GM19452 (cell line): Measurements from ENCODE around the gene NUCB1.
A peak's percentile ranks its signal among the peaks of the same experiment; 100 is the strongest.

Experiments used
- ATAC-seq: cut with Tn5 transposase; IDR thresholded peaks from one replicate; pipeline ENCODE4 v1.9.1; 2021; ENCODE audit not compliant: unreplicated experiment

The NUCB1 gene

DNA sequence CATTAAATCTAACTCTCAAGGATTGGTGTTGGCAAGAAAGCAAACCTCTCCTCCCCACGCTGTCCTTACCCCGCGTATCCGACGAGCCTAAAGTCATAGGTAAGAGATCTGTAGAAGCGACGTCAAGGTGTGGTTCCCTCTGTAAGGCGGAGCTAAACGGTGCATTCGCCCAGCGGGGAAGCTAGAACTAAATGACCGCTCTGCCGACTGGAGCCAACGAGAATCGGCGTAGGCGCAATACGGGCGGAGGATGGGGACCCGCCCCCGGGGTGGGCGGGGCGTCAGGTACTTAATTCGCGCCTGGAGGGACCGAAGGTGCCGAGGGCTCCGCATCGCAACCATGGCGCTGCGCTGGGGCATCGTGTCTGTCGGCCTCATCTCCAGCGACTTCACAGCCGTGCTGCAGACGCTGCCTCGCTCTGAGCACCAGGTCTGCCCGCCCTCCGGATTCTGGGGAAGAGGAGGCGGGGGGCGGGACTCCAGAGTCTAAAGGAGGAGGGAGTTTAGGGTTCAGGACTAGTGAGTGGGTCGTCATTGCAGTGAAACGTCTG lies 33.3 kb downstream of the NUCB1 start, which contains the start of gene DHDH:
TSS of gene DHDH (plus strand) at position 318 of the 551 bp plus-strand sequence. CDS start at position 341, 23 bp downstream.
- ATAC-seq, result no peak

DNA sequence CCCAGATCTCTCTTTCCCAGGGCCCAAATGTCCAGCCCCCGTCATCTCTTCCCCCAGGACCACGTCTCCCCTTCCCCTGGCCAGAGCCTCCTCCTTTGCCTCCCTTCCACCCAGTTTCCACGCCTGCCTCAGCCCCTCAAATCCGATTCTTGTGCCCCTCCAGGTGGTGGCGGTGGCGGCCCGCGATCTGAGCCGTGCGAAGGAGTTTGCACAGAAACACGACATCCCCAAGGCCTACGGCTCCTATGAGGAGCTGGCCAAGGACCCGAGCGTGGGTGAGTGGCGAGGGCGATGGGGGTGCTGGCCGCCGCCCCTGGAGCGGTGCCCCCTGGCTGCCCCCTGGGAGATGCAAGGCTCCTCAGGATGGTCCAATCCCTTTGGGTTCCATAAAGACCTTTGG lies 34.7 kb downstream of the NUCB1 start:
- no peak for ATAC-seq

DNA sequence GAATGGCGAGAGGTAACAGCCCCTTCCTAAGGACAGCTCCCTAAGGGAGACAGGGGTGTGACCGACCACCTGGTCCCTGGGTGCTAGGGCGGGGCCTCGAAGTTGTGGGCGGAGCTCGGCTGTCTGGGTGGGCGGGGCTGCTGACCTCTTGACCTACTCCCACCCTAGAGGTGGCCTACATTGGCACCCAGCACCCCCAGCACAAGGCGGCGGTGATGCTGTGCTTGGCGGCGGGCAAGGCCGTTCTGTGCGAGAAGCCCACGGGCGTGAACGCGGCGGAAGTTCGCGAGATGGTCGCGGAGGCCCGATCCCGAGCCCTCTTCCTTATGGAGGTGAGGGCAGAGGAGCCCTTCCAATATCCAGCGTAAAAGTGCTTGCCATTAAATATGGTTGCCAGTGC lies 35.8 kb downstream of the NUCB1 start:
- ATAC-seq, result no peak

DNA sequence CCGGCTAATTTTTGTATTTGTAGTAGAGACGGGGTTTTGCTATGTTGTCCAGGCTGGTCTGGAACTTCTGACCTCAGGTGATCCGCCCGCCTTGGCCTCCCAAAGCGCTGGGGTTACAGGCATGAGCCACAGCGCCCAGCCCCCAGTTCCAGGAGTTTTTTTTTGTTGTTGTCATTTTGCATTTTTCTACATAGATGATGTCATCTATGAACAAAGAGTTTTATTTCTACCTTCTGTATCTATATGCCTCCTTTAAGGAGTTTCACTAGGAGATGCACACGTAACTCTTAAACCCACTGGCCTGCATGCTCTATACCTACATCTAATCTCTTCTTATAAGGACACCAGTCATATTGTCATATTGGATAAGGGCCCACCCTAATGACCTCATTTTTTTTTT lies 38.1 kb downstream of the NUCB1 start:
- no peak for ATAC-seq

DNA sequence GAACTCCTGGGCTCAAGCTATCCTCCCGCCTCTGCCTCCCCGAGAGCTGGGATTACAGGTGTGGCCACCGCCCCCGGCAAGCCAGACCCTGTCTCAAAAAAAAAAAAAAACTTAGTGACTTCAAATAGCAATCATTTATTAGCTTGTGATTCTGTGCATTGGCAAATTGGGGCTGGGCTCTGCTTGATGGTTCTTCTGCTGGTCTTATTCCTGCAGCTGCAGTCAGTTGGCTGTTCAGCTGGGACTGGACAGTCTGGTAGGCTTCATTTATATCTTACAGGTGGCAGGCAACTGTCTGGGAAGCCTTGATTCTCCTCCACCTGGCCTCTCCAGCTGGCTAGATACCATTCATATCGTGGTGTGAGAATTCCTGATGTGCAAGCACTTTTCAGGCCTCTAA lies 40.8 kb downstream of the NUCB1 start:
- no peak for ATAC-seq

DNA sequence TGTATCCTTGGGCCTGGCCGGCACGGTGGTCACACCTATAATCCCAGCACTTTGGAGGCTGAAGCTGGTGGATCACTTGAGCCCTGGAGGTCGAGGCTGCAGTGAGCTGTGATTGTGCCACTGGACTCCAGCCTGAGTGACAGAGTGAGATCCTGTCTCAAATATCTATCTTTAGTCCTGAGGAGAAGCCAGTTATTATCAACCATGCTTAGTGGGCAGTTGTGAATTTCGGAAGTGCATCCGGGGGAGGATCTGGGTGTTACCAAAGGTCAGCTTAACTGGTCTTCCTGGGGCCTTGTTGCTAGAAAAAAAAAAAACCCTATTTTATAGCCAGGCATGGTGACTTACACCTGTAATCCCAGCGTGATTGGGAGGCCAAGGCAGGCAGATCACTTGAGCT lies 43.0 kb downstream of the NUCB1 start:
- no peak for ATAC-seq

DNA sequence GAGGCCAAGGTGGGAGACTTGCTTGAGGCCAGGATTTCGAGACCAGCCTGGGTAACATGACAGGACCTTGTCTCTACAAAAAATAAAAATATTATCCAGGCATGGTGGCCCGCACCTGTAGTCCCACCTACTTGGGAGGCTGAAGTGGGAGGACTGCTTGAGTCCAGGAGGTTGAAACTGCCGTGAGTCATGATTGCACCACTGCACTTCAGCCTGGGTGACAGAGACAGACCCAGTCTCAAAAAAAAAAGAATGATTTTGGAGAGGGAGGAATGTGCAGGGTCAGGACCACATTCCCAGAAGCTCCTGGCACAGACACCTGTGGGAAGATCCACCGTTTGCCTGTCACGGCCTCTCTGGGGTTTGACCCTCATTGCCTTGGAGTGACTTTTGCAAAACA lies 45.3 kb downstream of the NUCB1 start:
- ATAC-seq, result no peak

DNA sequence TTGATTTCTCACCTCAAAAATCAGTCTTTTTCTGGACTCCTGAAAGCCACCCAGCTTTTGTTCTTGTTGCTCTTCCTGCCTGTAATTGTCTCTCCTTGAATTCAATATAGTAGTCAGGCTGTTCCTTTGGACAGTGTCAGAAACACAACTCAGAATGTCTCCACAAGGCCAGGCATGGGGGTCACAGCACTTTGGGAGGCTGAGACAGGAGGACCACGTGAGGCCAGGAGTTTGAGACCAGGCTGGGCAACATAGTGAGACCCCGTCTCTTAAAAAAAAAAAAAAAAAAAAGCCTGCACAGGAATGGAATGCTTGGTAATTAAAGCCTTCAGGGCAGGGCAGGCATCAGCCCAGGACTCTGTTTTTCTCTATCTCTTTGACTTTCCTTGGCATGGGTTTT lies 45.7 kb downstream of the NUCB1 start:
- no peak for ATAC-seq

DNA sequence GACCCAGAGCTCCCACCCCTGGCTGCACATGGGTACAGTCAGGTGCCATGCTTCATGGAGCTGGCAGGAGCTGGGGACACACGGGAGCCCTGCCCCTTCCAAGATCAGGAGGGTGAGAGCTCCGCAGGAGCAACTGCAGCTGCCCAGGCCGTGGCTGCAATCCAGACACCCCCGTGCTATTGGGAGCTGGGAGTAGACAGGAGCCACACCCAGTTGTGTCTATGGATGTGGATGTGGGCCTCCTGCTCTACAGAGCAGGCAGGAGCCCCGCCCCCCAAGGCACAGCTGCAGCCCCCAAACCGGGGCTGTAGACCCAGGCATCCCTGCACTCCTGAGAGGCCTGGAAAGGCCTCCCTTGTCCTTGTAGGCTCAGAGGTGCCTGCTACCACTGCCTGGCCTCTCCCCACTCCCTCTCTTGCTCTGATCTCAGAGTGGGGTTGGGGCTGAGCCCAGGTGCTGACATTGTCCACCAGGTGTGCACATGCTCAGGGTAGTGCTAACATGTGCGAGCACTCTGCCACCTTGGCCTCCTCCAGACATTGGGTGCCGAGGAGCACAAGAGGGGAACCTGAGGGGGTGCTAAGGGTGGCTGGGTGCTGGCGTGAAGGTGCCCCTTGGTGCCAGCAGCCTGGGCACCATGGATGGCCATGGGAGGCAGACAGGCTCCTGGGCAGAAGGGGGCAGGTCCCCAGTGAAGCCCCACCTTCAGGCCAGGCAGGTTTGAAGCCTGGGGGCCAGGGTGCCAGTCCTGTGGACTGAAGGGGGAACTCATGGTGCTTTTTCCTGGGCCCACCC lies 46.5 kb downstream of the NUCB1 start:
- no peak for ATAC-seq

DNA sequence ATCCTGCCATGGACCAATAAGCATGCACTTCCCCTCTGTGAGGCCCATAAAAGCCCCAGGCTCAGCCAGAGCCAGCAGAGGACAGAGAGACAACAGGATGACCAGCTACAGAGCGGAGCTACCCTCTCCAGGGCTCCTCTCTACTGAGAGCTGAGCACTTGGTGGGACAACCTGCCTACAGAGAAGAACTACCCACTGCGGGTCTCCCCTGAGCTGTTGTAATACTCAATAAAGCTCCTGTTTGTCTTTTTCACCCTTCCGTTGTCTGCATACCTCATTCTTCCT lies 47.1 kb downstream of the NUCB1 start:
- ATAC-seq, result no peak

DNA sequence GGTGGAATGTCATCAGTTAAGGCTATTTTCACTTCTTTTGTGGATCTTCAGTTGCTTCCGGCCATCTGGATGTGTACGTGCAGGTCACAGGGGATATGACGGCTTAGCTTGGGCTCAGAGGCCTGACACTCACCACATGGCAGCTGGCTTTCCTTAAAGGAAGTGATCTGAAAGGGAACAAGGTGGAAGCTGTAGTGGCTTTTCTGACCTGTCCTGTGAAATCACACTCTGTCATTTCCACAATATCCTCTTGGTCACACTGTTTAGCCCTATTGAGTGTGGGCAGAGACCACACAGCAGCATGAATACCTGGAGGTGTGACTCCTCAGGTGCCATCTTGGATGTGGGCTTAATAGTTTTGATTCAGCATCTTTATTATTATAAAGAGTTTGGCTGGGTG lies 50.0 kb downstream of the NUCB1 start:
- ATAC-seq, result no peak

DNA sequence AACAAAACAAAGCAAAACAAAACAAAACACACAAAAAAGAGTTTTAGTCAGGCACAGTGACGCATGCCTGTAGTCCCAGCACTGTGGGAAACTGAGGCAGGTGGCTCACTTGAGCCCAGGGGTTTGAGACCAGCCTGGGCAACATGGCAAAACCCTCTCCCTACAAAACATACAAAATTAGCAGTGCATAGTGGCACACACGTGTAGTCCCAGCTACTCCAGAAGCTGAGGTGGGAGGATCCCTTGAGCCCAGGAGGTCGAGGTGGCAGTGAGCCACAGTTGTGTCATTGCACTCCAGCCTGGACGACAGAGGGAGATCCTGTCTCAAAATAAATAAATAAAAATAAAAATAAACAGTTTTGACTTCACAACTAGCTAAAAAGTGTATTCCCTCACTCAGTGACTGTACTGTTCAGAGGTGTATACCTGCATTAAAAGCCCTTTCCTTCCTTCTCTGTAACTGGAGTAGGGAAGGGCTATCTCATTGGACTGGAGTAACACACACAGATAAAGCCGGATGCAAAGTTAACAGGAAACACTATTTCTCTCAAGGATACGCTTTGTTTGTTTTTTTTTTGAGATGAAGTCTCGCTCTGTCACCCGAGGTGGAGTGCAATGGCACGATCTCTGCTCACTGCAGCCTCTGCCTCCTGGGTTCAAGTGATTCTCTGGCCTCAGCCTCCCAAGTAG lies 50.9 kb downstream of the NUCB1 start:
- no peak for ATAC-seq

DNA sequence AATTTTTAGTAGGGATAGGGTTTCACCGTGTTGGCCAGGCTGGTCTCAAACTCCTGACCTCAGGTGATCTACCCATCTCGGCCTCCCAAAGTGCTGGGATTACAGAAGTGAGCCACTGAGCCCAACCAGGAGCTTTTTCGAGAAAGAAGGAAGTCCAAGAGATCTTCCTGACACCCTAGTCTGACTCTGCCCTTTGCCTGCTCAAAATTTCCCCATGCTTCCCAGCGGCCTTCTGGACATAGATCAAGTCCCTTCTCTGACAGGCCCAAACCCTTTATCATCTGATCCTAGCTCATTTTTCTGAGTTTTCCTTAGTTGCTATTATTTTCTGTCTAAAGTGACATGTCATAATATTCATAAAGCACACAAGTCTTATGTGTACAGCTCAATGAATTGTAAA lies 53.0 kb downstream of the NUCB1 start:
- no peak for ATAC-seq

DNA sequence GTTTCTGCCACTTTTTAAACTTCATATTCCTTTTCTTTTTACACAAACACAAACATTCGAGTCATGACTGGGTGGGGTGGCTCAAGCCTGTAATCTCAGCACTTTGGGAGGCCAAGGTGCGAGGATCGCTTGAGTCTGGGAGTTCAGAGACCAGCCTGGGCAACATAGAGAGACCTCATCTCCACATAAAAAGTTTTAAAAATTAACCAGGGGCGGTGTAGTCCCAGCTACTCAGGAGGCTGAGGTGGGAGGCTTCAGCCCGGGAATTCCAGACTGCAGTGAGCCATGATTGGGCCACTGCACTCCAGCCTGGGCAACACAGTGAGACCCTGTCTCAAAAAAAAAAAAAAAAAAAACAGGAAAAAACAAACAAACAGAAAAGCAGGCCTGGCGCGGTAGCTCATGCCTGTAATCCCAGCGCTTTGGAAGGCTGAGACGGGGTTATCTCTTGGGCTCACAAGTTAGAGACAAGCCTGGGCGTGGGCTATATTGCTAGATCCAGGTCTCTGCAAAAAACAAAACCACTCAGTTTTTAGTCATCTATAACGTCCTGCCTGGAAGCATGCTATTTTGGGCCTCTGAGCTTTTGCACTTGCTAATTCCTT lies 54.0 kb downstream of the NUCB1 start:
- ATAC-seq, result no peak

DNA sequence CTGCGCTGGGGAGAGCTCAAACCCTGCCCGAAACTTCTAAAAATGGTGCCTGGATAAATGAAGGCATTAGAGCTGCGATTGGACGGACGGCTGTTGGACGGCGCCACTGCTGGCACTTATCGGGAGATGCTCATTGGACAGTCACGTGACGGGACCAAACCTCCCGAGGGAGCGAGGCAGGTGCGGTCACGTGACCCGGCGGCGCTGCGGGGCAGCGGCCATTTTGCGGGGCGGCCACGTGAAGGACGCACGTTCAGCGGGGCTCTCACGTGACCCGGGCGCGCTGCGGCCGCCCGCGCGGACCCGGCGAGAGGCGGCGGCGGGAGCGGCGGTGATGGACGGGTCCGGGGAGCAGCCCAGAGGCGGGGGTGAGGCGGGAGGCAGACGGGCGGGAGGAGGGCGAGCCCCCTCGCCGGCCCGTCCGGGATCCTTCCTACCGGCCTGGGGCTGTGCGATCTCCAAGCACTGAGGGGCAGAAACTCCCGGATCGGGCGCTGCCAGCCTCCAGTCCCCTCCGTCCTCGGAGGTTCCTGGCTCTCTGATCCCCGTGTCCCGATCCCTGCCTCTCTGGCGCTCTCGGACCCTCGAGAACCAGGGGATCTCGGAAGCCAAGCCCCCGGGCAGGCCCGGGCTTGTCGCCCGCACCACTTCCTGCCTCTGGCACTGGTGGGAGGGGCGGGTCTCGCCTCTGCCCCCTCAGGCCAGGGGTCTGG lies 54.6 kb downstream of the NUCB1 start, which contains the start of gene BAX:
TSS of gene BAX (plus strand) at position 281 of the 713 bp plus-strand sequence. CDS start at position 335, 54 bp downstream.
- ATAC-seq, result peak; percentile 83

DNA sequence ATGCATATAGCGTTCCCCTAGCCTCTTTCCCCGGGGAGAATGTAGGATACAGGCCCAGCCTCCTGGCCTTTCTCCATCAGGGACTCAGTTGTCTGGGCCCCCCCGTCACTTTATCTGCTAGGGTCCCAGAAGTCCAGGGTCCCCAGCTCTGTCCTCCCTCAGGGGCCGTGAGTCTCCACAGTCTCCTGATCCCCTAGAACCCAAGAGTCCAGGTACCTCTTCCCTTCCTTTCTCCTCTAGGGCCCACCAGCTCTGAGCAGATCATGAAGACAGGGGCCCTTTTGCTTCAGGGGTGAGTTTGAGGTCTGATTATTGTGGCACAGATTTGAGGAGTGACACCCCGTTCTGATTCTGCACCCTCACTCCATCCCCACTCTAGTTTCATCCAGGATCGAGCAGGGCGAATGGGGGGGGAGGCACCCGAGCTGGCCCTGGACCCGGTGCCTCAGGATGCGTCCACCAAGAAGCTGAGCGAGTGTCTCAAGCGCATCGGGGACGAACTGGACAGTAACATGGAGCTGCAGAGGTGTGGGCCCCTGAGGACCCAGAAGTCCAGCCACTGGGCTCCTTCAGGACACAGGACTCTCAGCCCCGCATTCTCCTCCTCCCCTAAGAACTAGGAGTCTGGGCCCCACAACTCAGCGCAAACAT lies 55.3 kb downstream of the NUCB1 start:
- ATAC-seq, result peak; percentile 9

DNA sequence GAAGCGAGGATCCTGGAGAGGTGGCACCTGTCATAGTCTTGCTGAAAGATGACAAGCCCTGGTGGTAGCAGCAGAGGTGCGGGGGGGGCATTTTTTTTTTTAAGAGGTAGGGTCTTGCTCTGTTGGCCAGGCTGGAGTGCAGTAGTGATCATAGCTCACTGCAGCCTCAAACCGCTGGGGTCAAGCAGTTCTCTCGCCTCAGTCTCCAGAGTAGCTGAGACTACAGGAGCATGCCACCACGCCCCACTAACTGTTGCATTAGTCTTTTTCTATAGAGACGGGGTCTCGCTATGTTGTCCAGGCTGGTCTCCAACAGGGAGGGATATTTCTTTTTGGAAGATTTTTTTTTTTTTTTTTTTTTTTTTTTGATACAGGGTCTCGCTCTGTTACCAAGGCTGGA lies 57.9 kb downstream of the NUCB1 start:
- no peak for ATAC-seq

DNA sequence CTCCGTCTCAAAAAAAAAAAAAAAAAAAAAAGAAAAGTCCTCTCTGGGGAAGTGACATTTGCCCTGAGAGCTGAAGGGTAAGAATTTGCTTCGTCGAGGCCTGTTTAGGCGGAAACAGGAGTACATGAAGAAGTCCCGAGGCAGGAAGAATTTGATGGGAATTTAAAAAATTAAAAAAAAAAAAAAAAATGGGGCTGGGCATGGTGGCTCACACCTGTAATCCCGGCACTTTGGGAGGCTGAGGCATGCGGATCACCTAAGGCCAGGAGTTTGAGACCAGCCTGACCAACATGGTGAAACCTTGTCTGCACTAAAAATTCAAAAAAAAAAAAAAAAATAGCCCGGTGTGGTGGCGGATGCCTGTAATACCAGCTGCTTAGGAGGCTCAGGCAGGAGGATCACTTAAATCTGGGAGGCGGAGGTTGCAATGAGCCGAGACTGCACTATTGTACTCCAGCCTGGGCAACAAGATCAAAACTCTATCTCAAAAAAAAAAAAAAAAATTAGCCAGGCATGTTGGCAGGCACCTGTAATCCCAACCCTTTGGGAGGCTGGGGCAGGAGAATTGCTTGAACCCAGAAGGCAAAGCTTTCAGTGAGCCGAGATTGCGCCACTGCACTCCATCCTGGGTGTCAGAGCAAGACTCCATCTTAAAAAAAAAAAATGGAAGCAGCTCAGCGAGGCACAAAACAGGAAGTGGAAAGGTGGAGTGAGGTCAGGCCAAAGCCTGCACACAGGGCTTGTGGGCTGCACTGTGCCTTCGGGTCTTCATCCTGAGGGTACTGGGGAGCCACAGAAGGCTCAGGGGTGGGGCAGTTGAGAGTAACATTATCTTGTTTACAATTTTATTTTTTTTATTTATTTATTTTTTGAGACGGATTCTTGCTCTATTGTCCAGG lies 59.5 kb downstream of the NUCB1 start:
- ATAC-seq, result no peak

DNA sequence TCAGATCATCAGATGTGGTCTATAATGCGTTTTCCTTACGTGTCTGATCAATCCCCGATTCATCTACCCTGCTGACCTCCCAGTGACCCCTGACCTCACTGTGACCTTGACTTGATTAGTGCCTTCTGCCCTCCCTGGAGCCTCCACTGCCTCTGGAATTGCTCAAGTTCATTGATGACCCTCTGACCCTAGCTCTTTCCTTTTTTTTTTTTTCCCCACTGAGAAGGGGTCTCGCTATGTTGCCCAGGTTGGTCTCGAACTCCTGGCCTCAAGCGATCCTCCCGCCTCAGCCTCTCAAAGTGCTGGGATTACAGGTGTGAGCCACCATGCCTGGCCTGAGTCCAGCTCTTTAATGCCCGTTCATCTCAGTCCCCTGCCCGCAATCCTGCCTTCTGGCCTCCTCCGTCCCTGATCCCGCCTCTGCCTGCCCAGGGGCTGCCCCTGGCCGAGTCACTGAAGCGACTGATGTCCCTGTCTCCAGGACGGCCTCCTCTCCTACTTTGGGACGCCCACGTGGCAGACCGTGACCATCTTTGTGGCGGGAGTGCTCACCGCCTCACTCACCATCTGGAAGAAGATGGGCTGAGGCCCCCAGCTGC lies 61.0 kb downstream of the NUCB1 start:
- ATAC-seq, result no peak
